ENCODE data around the gene GLUL.

The GLUL gene

GRCh38 chr1:182368903-182369302, 22.7 kb downstream of the GLUL start:
- no peaks in the 10 kb centered on the region for H3K36me3 ChIP-seq (ENCODE audit: insufficient read depth, low read length)
- no peaks in the 10 kb centered on the region for H3K9me2 ChIP-seq (replicated peaks; ENCODE audit: low read depth, low read length)
- H3K4me1 ChIP-seq (ENCODE audit: insufficient read depth, low read length, poor library complexity, severe bottlenecking), result no peaks in the 10 kb centered on the region
- no peaks in the 10 kb centered on the region for H3K9me3 ChIP-seq (ENCODE audit: insufficient read depth, low read depth, low read length)
- H3K79me2 ChIP-seq (ENCODE audit: insufficient read depth, low read length), result no peaks in the 10 kb centered on the region
- H4K20me1 ChIP-seq (ENCODE audit: insufficient read depth, low read length, poor library complexity, severe bottlenecking), result no peaks in the 10 kb centered on the region
- H3K27me3 ChIP-seq (ENCODE audit: insufficient read depth, low read length, poor library complexity, severe bottlenecking), result no peaks in the 10 kb centered on the region
- H3K4me3 ChIP-seq (ENCODE audit: low read length, poor library complexity, severe bottlenecking), result no peak overlapping the region
- no peak for TF ChIP-seq EZH2phosphoT487 (IDR thresholded peaks at IDR 0.05; ENCODE audit: borderline replicate concordance)
- no peak for TF ChIP-seq CTCF (conservative IDR thresholded peaks at IDR 0.05; ENCODE audit: low read length)
- no peak overlapping the region for H3K4me2 ChIP-seq (ENCODE audit: low read depth, low read length, poor library complexity, severe bottlenecking)
- no peak overlapping the region for H3K9ac ChIP-seq (ENCODE audit: low read depth, low read length, poor library complexity, severe bottlenecking)
- H2AFZ ChIP-seq (ENCODE audit: low read length), result no peak overlapping the region
- no peaks in the 10 kb centered on the region for H3F3A ChIP-seq (ENCODE audit: low read depth)

GRCh38 chr1:182368358-182368757, 23.2 kb downstream of the GLUL start:
- Histone ChIP-seq H3K9me2 (replicated peaks; ENCODE audit: low read depth, low read length) (no peaks in the 10 kb centered on the region), H4K20me1 (ENCODE audit: insufficient read depth, low read length, poor library complexity, severe bottlenecking) (no peaks in the 10 kb centered on the region), H3F3A (ENCODE audit: low read depth) (no peaks in the 10 kb centered on the region), H2AFZ (ENCODE audit: low read length) (no peak overlapping the region), H3K9me3 (ENCODE audit: insufficient read depth, low read depth, low read length) (no peaks in the 10 kb centered on the region), H3K4me3 (ENCODE audit: low read length, poor library complexity, severe bottlenecking) (no peak overlapping the region), H3K4me1 (ENCODE audit: insufficient read depth, low read length, poor library complexity, severe bottlenecking) (no peaks in the 10 kb centered on the region), H3K9ac (ENCODE audit: low read depth, low read length, poor library complexity, severe bottlenecking) (no peak overlapping the region), H3K27me3 (ENCODE audit: insufficient read depth, low read length, poor library complexity, severe bottlenecking) (no peaks in the 10 kb centered on the region), H3K36me3 (ENCODE audit: insufficient read depth, low read length) (no peaks in the 10 kb centered on the region), H3K4me2 (ENCODE audit: low read depth, low read length, poor library complexity, severe bottlenecking) (no peak overlapping the region), H3K79me2 (ENCODE audit: insufficient read depth, low read length) (no peaks in the 10 kb centered on the region)
- TF ChIP-seq CTCF (conservative IDR thresholded peaks at IDR 0.05; ENCODE audit: low read length), result no peak
- TF ChIP-seq EZH2phosphoT487 (IDR thresholded peaks at IDR 0.05; ENCODE audit: borderline replicate concordance), result no peak

- Histone ChIP-seq H3F3A (ENCODE audit: low read depth) (no peaks in the 10 kb centered on the region), H3K9me3 (ENCODE audit: insufficient read depth, low read depth, low read length) (no peaks in the 10 kb centered on the region), H3K9me2 (replicated peaks; ENCODE audit: low read depth, low read length) (no peaks in the 10 kb centered on the region), H3K79me2 (ENCODE audit: insufficient read depth, low read length) (no peaks in the 10 kb centered on the region), H3K9ac (ENCODE audit: low read depth, low read length, poor library complexity, severe bottlenecking) (no peak overlapping the region), H3K36me3 (ENCODE audit: insufficient read depth, low read length) (no peaks in the 10 kb centered on the region), H4K20me1 (ENCODE audit: insufficient read depth, low read length, poor library complexity, severe bottlenecking) (no peaks in the 10 kb centered on the region), H3K4me1 (ENCODE audit: insufficient read depth, low read length, poor library complexity, severe bottlenecking) (no peaks in the 10 kb centered on the region), H3K4me3 (ENCODE audit: low read length, poor library complexity, severe bottlenecking) (no peak overlapping the region), H3K27me3 (ENCODE audit: insufficient read depth, low read length, poor library complexity, severe bottlenecking) (no peaks in the 10 kb centered on the region), H2AFZ (ENCODE audit: low read length) (no peak overlapping the region), H3K4me2 (ENCODE audit: low read depth, low read length, poor library complexity, severe bottlenecking) (no peak overlapping the region)
- TF ChIP-seq EZH2phosphoT487 (IDR thresholded peaks at IDR 0.05; ENCODE audit: borderline replicate concordance) (no peak), CTCF (conservative IDR thresholded peaks at IDR 0.05; ENCODE audit: low read length) (no peak)
These were observed 23.7 kb downstream of the GLUL start for GRCh38 chr1:182367926-182368325.

Measured in Loucy (cell line).